ENCODE results near the gene TTC27.

TTC27 gene

DNA sequence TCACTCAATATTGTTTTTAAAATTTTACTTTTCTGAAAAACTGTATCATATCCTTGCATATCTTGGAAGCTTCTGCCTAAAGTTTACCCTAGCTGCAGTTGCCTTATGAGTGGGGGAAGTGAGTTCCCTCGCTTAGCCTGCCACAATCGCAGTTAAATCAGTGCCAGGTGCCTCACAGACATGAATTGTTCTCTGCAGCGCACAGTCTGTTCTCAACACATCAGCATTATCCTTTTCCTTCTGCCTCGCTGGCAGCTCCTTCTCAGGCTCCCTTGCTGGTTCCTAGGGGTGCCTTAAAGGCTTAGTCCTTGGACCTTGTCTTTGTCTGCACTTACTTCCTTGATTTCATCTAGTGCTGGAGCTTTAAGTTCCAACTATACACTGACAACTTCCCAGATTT lies 132.8 kb downstream of the TTC27 start:
- DNase-seq = no peak

DNA sequence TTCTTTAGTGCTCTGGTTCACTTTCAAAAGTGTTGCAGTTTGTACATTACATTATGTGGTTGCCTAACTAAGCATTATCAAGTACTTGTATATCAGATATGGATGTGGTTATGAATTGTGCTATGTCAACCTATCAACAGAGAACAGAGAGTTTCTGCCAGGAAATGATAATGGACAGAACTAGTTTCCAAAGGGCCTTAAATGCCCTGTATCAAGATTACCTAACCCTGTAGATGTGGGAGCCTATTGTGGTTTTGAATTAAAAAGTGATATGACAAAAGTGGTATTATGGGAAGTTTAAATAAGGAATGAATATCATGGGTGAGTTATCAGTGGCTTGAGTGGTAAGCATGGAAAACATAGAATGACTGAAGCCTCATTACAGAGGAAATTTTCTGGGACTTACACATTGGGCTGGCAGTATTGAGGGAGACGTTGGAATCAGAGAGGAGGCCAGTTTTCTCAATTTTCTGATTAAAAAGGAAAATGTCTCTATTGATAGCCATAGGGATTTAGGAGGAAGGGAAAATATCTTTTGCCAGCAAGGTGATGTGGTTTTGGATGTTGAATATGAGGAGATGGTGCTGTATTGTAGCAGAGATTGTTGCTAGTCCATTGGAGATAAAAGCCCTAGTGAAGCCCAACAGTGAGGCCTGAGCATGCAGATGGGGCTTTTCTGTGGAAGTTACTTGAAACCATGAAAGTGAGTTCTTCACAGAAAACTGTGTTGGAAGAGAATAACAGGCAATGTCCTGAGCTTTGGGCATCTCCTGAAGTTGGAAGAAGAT lies 140.7 kb downstream of the TTC27 start:
- no peak for DNase-seq

DNA sequence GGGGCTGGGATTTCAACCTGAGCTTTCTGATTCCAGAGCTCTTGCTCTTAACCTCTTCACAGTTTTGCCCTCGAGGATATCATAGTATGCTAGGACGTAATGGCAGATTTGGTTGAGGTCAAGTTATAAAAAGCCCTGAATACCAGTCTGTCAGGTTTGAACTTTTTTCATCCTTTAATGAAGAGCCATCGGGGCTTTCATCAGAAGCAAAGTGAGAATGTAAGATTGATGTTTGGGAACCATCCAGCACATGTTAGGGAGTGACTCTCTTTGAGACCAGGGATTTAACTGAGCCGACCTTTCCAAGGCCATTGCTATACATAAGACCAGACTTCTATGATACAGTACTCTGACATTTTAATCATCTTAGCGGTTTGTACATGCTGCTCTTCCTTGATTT lies 142.5 kb downstream of the TTC27 start:
- no peak for DNase-seq

DNA sequence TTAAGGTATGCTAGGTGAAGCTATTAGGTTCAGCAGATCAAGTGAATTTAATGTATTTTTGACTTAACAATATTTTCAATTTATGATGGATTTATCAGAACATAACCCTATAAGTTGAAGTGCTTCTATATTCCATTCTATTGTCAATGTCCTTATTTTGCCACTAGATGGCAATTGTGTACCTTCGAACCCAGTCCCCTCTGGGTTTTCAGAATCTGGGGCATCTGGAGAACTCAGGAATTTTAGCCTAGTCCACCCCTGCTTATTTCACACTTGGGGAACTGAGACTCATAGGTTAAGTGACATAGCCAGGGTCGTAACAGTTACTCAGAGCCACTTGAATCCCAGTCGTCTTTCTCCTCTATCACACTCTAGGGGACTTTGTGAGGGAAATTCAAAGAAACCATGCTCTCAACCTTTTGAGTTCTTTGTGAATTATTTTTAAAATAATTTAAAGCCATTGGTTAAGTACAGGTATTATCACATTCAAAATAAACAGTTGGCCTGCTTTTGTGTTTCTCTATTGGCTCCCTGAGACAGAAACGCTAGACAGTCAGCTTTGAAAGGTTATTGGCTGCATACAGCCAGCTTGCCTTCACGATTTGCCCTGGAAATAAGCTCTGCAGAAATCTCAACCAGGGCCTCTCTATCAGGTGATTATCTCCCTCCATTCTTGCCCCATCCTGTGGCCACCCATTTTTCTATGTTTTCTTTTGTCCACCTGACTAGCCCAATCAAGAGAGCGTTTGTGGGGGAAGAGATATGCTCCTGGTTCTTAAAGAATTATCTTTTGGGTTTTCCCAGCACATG lies 145.0 kb downstream of the TTC27 start:
- DNase-seq = no peak

DNA sequence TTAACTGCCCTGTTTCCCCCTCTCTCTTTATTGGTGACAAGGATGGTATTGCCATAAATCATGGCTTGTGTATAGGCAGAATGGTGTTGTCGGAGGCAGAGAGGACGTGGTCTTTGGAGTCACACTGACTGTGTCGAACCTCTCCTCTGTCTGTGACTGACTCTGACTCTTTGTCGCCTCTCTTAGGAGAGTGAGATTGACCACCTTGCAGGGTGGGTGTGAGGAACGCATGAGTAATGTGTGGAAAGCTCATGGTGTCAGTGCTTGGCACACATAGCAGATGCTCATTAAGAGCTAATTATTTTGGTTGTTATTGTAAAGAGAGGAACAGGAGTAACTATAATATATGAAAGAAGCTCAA lies 145.6 kb downstream of the TTC27 start:
- DNase-seq = no peak

DNA sequence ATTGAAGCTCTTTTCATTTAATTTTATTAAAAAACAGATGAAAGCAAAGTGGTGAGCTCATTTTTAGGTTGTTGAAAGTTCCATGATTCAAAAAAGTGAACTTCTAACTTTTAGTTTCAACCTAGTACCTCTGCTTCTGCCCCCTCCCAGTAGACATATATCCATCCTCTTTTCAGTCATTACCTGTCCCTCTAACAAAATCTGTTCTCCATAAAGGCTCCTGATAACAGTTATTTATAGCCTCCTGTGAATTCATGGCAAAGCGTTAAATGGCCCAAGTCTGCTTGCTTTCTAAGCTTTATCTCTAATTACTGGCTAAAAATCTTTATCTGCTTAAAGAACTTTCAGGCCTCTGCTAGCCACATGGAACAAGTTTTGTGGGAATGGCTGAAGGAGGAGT lies 148.1 kb downstream of the TTC27 start:
- DNase-seq = no peak

DNA sequence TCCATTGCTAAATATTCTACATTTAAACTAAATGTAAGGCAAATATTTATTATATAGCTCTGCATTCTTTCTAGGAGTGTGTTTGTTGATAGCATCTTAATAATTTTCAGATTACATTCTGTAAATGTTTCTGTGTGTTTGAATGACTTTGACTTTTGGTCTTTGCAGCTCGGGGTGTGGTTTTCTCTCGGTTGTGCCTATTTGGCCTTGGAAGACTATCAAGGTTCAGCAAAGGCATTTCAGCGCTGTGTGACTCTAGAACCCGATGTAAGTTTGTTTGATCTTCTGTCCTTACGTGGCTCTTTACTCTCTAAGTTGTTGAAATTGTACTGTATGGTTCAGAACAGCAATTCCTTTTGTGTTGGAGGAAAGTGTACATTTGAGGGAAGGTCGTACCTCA lies 149.9 kb downstream of the TTC27 start:
- no peak for DNase-seq

DNA sequence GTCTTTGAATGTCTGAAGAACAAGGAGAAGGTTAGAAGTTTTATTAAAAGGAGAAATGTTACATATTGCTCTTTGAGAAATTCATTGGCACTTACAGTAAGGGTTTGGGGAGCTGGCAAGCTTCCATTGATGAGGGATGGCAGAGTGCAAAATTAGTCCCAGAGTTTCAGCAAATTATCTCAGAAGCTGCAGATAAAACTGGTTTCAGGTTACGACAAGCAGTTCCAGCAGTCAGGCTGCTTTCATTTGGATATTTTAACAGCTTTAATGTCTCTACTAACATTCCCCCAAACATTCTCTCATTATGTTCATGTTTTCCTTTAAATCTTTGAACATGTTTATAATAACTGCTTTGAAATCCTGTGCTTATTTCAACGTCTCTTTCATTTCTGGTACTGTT lies 153.1 kb downstream of the TTC27 start:
- no peak for DNase-seq

DNA sequence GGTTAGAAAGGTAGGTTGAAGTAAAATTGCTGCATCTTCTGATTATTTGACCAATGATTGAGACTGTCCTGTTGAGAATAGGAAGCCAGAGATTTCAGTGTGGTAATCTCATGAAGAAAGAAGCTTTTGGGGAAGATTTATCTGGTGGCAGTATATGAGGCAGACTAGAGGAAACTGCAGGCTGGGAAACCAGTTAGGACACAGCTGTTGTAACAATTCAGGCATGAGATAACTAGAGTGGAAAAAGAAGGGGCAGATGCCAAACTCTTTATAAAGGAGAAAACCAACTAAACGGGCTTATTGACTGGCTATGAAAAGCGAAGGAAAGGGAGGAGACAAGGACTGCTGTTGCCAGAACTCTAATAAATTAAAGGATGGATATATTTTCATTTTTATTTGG lies 155.6 kb downstream of the TTC27 start:
- DNase-seq = no peak

DNA sequence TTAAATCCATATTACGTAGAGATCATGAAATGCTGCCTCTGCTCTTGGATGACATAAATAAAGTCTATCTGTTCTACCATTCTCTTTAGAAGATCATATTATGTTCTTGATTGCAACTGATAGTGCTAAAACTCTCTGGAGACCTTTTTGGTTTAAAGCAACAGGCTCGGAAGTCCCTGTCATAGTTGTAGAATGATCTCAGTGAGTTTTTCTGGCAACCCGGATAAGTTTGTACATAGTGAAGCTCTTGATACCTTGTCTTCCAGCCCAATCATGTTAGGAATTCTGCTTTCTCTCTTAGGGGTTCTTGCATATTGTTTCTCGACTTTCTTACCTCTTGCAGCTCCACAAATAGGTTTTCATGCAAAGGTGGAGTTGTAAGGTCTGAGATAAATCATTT lies 156.1 kb downstream of the TTC27 start:
- DNase-seq = no peak

DNA sequence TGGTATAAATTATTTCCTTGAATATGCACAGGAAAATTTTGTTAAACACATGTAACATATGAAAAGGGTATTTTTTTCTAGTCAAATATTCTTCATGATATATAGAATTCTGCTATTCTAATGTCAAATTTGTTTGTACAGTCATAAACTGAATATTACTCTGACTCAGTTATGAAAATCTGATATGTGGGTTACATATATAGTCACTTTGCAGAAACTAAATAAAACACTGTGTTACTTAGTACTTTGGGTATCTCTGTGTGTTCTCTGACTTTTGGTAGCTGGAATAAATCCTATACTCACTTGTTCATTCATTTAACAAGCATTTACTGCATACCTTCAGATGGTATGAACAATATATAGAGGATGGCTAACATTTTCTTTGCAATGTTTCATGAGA lies 159.4 kb downstream of the TTC27 start:
- DNase-seq = no peak

DNA sequence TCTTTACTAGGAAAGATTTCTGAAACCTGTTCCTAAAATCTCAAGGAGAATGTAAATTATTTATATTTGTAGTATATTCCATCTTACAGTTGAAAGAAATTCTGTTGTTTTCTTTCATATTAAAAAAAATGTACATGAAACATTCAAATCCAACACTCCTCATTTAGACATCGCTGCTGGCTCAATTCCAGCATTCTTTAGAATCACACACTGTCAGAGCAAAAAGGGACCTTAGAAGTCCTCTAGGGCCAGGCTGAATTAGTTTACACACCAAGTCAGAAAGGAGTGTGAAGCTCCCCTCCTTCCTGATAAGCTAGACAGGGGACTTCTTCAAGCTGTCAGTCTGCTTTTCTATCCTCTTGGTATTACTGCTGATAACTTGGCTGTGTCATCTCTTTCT lies 160.3 kb downstream of the TTC27 start:
- no peak for DNase-seq

DNA sequence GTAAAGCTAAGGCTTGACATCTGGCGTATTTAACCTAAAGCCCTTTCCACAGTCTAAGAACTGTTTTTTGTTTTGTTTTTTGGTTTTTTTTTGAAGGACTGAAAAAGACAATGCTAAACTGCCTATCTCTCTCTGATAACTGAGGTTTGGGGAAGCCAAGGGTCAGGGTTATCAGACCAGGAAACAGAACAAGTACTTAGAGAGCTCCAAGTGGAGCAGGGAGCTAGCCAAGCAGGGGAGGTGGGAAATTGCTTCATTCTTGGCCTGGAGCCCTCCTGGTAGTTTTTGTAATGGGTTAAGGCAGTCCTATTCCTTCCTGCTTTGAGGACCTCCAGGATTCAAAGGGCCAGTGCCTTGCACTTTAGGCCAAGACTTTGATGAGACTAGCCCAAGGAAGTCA lies 164.6 kb downstream of the TTC27 start:
- no peak for DNase-seq

DNA sequence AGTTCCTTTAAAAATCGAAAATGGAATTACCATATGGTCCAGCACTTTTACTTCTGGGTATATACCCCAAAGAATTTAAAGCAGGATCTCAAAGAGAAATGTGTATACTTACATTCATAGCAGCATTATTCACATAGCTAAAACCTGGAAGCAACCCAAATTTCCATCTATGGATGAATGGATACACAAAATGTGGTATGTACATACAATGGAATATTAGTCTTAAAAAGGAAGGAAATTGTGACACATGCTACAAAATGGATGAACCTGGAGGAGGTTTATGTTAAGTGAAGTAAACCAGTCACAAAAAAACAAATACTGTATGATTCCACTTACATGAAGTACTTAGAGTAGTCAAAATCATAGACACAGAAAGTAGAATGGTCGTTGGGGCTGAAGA lies 171.0 kb downstream of the TTC27 start:
- no peak for DNase-seq

DNA sequence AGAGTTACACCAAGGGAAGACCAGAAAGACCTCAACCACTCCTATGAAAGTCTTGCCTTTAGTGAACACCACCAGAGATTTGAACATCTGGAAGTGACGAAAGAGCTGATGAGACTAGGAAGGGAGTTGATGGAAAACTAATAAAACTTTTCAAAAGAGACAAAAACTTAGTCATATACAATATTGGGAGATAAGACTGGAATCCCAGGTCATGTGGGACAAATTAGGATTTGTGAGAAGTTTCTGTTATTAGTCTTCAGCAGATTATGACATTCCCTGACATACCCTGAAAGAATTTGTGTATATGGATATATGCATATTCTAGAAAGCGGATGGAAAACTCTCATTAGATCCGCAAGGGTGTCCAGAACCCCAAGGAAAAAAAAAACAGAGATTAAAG lies 173.9 kb downstream of the TTC27 start:
- no peak for DNase-seq

DNA sequence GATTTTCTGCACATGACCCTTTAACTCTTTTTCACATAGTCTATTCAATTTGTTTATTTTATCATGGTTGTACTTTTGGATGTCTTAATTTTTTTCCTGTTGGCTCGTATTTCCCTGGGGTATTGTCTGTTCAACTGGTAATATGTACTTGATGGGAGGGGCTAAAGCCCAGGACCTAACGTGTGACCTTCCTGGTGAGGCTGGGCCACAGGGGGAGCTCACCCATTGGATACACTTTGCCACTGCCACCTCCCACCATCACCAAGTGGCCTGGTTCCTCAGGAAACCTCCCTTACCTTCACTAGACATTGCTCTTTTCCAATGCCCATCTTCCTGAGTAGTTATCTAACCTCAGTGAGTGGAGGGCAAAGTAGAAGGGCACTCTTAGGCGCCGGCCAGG lies 175.0 kb downstream of the TTC27 start:
- DNase-seq = no peak

DNA sequence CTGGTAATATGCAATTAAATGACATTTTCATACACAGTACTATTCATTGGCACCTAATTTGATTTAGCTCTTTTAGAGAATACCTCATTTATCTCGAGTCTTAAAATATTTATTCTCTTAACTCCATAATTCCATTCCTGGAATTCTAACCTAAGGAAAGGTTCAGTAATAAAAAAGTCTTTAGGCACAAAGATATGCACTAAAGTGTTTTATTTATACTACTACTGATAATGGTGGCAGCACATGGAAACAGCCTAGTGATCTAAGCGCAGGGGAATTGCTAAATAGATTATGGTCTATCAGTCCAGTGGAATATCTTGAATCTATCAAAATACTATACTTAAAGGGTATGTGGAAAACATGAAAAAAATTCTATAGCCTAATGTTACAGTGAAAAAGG lies 176.4 kb downstream of the TTC27 start:
- DNase-seq = no peak

DNA sequence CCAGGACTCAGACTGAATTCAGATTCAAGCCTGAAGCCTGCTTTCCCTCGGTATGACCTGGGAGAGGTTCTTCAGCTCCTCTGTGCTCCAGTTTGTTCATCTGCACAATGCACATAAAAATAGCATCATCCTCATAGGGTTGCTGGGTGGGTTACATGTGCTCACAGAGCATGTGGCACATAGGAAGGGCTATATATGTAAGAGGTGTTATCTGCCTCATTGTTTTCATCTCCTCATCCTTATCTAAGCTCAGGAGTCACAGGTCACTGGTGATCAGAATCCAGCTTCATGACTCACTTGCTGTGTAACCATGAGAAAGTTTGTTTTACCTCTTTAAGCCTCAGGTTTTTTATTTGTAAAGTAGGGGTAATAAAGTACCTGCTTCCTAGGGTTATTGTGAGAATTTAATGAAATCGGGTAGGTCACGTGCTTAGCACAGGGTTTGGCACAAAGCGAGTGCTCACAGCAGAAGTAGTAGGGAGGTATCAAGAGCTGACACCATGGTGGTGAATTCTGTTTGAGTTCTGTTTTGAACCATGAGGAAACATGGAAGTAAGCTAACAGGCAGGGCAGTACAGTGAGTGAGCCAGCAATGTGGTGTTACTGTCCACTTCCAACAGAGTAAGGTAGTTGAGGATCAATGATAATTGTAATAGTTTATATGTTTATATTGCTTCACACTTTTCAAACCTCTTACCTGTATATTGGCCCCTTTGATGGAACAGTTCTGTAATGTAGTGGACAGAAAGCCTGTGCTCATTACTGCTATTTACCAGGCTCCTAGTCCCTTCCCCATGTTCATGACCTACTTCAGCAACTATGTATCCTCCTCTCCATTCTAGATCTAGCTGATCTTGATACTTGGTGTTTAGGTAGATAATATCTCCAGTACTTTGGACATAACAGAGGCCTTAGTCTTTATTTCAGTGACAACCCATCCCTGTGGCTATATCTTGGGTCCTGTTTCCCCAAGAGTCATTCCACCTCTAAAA lies 177.6 kb downstream of the TTC27 start:
- no peak for DNase-seq

DNA sequence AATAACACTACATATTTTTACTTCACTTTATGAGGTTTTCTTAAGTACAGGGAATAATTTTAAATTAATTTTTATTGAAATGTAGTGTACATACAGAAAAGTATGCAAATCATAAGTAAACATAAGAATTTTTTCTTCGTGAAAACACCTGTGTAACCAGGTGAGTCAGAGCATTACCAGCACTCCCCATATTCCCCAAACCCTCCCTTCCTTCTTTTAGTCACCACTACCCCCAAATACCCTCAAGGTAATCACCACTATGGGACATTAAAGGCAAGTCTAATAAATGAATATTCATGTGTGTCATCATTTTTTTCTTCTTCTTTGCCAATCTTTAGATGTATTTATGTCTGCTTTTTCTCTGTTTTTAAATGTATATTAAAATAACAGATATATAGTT lies 179.0 kb downstream of the TTC27 start:
- no peak for DNase-seq

DNA sequence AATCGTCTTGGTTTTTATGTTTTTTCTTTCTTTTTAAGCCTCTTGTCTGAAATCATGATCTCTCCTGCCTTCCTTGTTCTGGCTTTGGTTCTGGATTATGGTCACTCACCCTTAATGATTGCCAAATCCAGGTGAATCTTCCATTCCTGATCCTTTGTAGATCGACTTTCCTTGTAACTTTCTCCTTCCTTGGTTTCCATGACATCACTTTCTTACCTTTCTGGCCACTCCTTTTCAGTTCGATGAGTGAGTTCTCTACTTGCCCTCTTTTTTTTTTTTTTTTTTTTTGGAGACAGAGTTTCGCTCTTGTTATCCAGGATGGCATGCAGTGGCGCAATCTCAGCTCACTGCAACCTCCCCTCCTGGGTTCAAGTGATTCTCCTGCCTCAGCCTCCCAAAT lies 179.8 kb downstream of the TTC27 start:
- DNase-seq = no peak

DNA sequence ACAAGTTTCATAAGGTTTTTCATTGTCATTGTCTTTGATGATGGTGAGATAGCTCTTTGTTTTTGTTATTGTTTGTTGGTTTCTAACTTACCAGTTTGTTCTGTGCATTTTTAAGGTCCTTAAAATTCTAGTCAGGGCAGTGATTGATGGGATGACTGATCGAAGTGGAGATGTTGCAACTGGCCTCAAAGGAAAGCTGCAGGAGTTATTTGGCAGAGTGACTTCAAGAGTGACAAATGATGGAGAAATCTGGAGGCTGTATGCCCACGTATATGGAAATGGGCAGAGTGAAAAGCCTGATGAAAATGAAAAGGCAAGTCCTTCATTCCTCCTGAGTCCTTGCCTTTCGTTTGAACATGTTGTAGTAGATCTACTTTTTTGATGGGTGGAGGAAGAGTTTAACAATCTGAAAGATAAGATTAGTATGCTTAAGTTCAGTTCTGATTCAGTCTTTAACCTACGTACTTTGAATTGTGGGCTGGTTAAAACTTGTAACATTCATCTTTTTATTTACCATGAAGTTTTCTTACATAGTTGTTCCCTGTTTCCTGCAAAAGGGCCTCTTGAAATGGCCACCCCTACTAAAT lies 183.2 kb downstream of the TTC27 start:
- no peak for DNase-seq

DNA sequence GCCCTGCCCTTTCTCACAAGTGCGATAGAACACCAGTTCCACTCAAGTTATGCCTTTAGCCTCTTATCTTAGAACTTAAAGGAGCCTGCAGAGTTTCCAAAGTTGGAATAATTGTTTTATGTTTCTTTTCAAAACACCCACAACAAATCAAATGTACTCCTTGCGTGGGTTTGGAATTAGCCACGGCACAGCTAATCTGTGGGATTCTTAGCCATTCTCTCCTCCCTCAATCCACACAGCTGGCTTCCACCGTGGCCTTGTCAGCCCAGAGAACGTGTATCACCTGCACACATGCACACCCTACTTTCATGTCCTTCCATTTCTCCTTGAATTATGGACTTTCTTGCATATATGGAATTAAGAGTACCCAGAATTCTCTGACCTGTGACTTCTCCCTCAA lies 183.8 kb downstream of the TTC27 start:
- DNase-seq = no peak

DNA sequence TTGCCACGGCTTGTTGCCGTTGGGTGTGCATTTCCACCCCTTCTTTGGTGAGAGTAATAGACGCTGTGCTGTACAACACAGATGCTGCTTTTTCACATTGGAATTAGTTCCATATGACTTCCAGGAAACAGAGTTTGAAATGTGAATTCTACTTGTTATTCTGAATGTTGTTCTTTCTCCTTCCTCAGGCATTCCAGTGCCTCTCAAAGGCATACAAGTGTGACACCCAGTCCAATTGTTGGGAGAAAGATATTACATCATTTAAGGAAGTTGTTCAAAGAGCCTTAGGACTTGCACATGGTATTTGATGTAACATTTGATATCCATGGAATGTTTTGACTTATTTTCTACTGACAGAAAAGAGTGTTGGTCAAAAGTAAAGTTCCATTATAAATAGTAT lies 184.5 kb downstream of the TTC27 start:
- no peak for DNase-seq
